Panc1 (cell line): ENCODE results near the gene BACH2. TPM values are rescaled to one million over a fixed set of nuclear protein-coding genes. Genes with fewer than 3 reads are reported as not detected.
"Not testable (repeated sequence)": the region's sequence is repeated elsewhere in the genome, so short reads cannot be mapped to it uniquely, and the experiment has no call there.

Source experiments
- ATAC-seq: fragments of 200-7000 bp; cut with Tn5 transposase; 2 replicates; pipeline ENCODE4 v1.9.1; 2020; ENCODE audit warnings: mild to moderate bottlenecking, moderate library complexity
- BruUV-seq: library from RNA; stranded (reverse); fragments of 400-500 nt; replicated peaks from 2 replicates; lab custom pipeline; 2021; lab: Mats Ljungman, UMichigan
- CTCF ChIA-PET: fragments of 300-600 bp; sonication (Branson Sonifier 250); formaldehyde crosslinking; loops from one replicate; lab custom pipeline; 2022; ENCODE audit warnings: antibody characterized with exemption; lab: Charles Lee
- POLR2A ChIA-PET: fragments of 300-600 bp; sonication (Branson Sonifier 250); formaldehyde crosslinking; loops from one replicate; lab custom pipeline; 2022; ENCODE audit warnings: antibody characterized with exemption; lab: Charles Lee
- DNase-seq: peaks from one replicate; pipeline ENCODE4 v3.0.0-alpha.2; 2010; ENCODE audit warnings: low read depth, low spot score
- H3K27ac ChIP-seq: 2 replicates; pipeline ENCODE4 v1.5.1; 2011; ENCODE audit warnings: mild to moderate bottlenecking, low read length, inconsistent platforms
- H3K27me3 ChIP-seq: fragments of 200-500 bp; sonication (Bioruptor generic); 2 replicates; pipeline ENCODE4 v1.6.0; 2014; ENCODE audit warnings: low read length, inconsistent platforms; ENCODE audit not compliant: control insufficient read depth, insufficient read depth
- H3K36me3 ChIP-seq: fragments of 200-500 bp; sonication (Bioruptor generic); 2 replicates; pipeline ENCODE4 v1.5.1; 2014; ENCODE audit warnings: inconsistent platforms, mild to moderate bottlenecking, low read length, moderate library complexity; ENCODE audit not compliant: control insufficient read depth, insufficient read depth
- H3K4me1 ChIP-seq: 2 replicates; pipeline ENCODE4 v1.5.1; 2011; ENCODE audit warnings: inconsistent platforms, mild to moderate bottlenecking, low read length, moderate library complexity; ENCODE audit not compliant: control insufficient read depth, insufficient read depth
- H3K4me3 ChIP-seq, 2 experiments: 2 replicates each; pipeline ENCODE4 v1.5.1; 2011 to 2012; ENCODE audit warnings: low read depth in 2 of 2, low read length in 2 of 2, mild to moderate bottlenecking in 2 of 2, inconsistent platforms in 1 of 2, moderate library complexity in 1 of 2
- H3K9me3 ChIP-seq: fragments of 200-500 bp; sonication (Bioruptor generic); 2 replicates; pipeline ENCODE4 v1.5.1; 2014; ENCODE audit warnings: low read depth, mild to moderate bottlenecking, inconsistent platforms, low read length, moderate library complexity; ENCODE audit not compliant: control insufficient read depth, insufficient read depth
- CTCF ChIP-seq: fragments of 450-650 bp; IDR thresholded peaks from 2 replicates; pipeline ENCODE4 v1.5.1; 2017; ENCODE audit warnings: mild to moderate bottlenecking
- POLR2AphosphoS5 ChIP-seq: IDR thresholded peaks from 2 replicates; pipeline ENCODE4 v1.6.1; 2012; ENCODE audit warnings: mild to moderate bottlenecking, low read depth, low read length, moderate library complexity
- REST ChIP-seq, 2 experiments: IDR thresholded peaks; 2 replicates each; pipeline ENCODE4 v1.6.1; 2011 to 2012; ENCODE audit warnings: low read depth in 2 of 2, control low read depth in 1 of 2, low read length in 1 of 2, mild to moderate bottlenecking in 1 of 2, moderate library complexity in 1 of 2; ENCODE audit not compliant: insufficient read depth in 1 of 2
- SIN3A ChIP-seq: IDR thresholded peaks from 2 replicates; pipeline ENCODE4 v1.6.1; 2012; ENCODE audit warnings: low read depth, mild to moderate bottlenecking, low read length, moderate library complexity, borderline replicate concordance; ENCODE audit not compliant: insufficient read depth
- TCF7L2 ChIP-seq: IDR thresholded peaks from 2 replicates; pipeline ENCODE4 v1.6.1; 2011; ENCODE audit warnings: mild to moderate bottlenecking, low read depth, low read length, inconsistent platforms
- in situ Hi-C: cut with HindIII; loops from 2 replicates; pipeline ENCODE4 v1.10.0; 2016; ENCODE audit warnings: low sequenced_read_pairs, low pct_unique_long_range_greater_than_20kb
- intact Hi-C: fragments of 100-400 bp; cut with micrococcal nuclease; formaldehyde crosslinking; loops from one replicate; pipeline ENCODE4 v1.10.0; 2022; ENCODE audit not compliant: unreplicated experiment
- total RNA-seq: library from RNA; stranded (reverse); gene quantifications from one replicate; pipeline ENCODE4 v1.2.1, GENCODE V29; 2021; ENCODE audit not compliant: unreplicated experiment

The BACH2 gene
- total RNA-seq, 1 experiment from 2014 or later, result 1.6 TPM

DNA sequence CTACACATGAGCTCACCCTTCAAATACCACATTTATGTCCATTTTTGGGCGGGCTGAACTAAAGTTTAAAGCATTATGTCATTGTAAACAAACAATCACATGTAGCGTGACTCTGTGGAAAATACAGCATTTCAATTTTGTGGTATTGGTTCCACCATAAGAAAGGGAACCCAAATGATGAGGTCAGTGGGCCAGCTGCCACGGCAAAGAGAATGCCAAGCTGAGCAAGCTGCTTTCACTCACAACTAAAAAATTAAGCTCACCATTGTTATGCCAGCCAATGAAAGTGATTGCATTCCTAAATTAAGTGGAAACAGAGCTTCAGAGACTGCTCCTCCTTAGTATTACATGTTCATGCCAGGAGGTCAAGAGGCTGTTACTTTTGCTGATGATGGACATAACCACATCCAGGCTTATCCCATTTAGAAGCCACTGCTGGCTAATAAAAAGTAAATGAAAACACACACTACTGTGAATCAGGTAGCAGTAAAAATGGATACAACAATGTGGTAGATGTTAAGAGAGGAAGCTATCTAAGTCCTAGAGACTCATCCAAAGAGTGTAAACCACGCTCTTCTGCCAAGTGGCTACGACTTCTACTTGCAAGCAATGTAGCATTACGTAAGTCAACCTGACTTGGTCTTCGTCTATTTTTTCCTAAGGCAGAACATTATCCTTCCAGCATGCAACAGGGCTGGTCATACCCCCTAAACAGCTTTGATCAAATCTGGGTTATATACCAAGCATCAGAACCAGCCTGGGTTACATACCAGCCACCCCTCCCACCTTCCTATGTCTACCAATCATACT, 164.8 kb downstream of the BACH2 start:
- Histone ChIP-seq H3K27me3 (no peaks in the 10 kb centered on the region), H3K4me3 (no peak overlapping the region), H3K4me1 (no peaks in the 10 kb centered on the region), H3K27ac (no peak overlapping the region), H3K9me3 (no peaks in the 10 kb centered on the region), H3K36me3 (no peaks in the 10 kb centered on the region)
- no peak for TF ChIP-seq REST (IDR thresholded peaks at IDR 0.05; ENCODE audit: insufficient read depth in 1 of 2, low read depth in 2 of 2, low read length in 1 of 2)
- TF ChIP-seq TCF7L2, result no peak
- no peak for TF ChIP-seq POLR2AphosphoS5
- TF ChIP-seq CTCF, result no peak
- no peak for TF ChIP-seq SIN3A
- intact Hi-C loops (no loop called here), in situ Hi-C loops (no loop called here)
- no TSS peak for BruUV-seq
- POLR2A ChIA-PET, result no interaction called here
- ATAC-seq, result no peak
- CTCF ChIA-PET, result no interaction called here
- no peak for DNase-seq

GRCh38 chr6:90131125-90131524, 165.5 kb downstream of the BACH2 start:
- ATAC-seq, result no peak
- Histone ChIP-seq H3K27ac (no peak overlapping the region), H3K4me3 (no peak overlapping the region), H3K9me3 (no peaks in the 10 kb centered on the region), H3K27me3 (no peaks in the 10 kb centered on the region), H3K36me3 (no peaks in the 10 kb centered on the region), H3K4me1 (no peaks in the 10 kb centered on the region)
- in situ Hi-C loops, result no loop called here
- DNase-seq, result no peak
- TF ChIP-seq TCF7L2, result no peak
- TF ChIP-seq CTCF, result no peak
- no peak for TF ChIP-seq POLR2AphosphoS5
- no peak for TF ChIP-seq SIN3A
- no peak for TF ChIP-seq REST (IDR thresholded peaks at IDR 0.05; ENCODE audit: insufficient read depth in 1 of 2, low read depth in 2 of 2, low read length in 1 of 2)
- ChIA-PET POLR2A (no interaction called here), CTCF (no interaction called here)
- intact Hi-C loops, result no loop called here
- no TSS peak for BruUV-seq

DNA sequence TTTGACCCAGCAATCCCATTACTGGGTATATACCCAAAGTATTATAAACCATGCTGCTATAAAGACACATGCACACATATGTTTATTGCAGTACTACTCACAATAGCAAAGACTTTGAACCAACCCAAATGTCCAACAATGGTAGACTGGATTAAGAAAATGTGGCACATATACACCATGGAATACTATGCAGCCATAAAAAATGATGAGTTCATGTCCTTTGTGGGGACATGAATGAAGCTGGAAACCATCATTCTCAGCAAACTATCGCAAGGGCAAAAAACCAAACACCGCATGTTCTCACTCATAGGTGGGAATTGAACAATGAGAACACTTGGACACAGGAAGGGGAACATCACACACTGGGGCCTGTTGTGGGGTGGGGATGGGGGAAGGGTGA, 168.0 kb downstream of the BACH2 start:
- POLR2A ChIA-PET, H3K4me1 ChIP-seq, CTCF ChIA-PET, in situ Hi-C loops, DNase-seq, H3K27me3 ChIP-seq, ATAC-seq, H3K4me3 ChIP-seq, H3K36me3 ChIP-seq, intact Hi-C loops, H3K9me3 ChIP-seq, H3K27ac ChIP-seq, BruUV-seq: not testable (repeated sequence)
